ENCODE data around the gene SNRPN. TPM values are rescaled to one million over a fixed set of nuclear protein-coding genes. Genes with fewer than 3 reads are reported as not detected.
"Not testable (repeated sequence)": the region's sequence is repeated elsewhere in the genome, so short reads cannot be mapped to it uniquely, and the experiment has no call there.

The SNRPN gene
- total and polyA plus RNA-seq, 4 donors, result 65.1 to 192 (median 83.0) TPM

- H3K27me3 ChIP-seq (ENCODE audit: control insufficient read depth in 3 of 3, insufficient read depth in 3 of 3, low read length in 2 of 3), result no peaks in the 10 kb centered on the region
- ATAC-seq (ENCODE audit: insufficient read depth, low FRiP score) (no peak), DNase-seq (no peak)
- no peaks in the 10 kb centered on the region for H3K9me3 ChIP-seq (ENCODE audit: control insufficient read depth in 4 of 4, insufficient read depth in 3 of 4, low read length in 3 of 4)
- 86 to 89% methylated on average over 7 of the region's 7 CpGs for WGBS, 2 donors
- H3K4me1 ChIP-seq (ENCODE audit: control insufficient read depth in 5 of 5, insufficient read depth in 5 of 5, low read length in 5 of 5), result peaks cover 0 to 2% (median 0%) of the 10 kb centered on the region in 5 donors
- H3K4me3 ChIP-seq, result no peak overlapping the region
- peak overlapping the region in 1 of 2 donors; percentile 49 for H3K27ac ChIP-seq (ENCODE audit: low read depth in 1 of 2, low read length in 1 of 2)
- no peak overlapping the region for H3K9ac ChIP-seq (ENCODE audit: insufficient read depth in 1 of 2, low read length in 2 of 2)
- no peaks in the 10 kb centered on the region for H3K36me3 ChIP-seq (ENCODE audit: control insufficient read depth in 4 of 4, insufficient read depth in 4 of 4, low read length in 4 of 4)
- TF ChIP-seq CTCF (IDR thresholded peaks at IDR 0.05; ENCODE audit: control extremely low read depth, extremely low read depth), result no peak
Measured at GRCh38 chr15:24933716-24934115, 21.1 kb upstream of the SNRPN start.

- H3K9ac ChIP-seq (ENCODE audit: insufficient read depth in 1 of 2, low read length in 2 of 2); H3K36me3 ChIP-seq (ENCODE audit: control insufficient read depth in 4 of 4, insufficient read depth in 4 of 4, low read length in 4 of 4); H3K4me1 ChIP-seq (ENCODE audit: control insufficient read depth in 5 of 5, insufficient read depth in 5 of 5, low read length in 5 of 5); DNase-seq; H3K4me3 ChIP-seq; H3K27ac ChIP-seq (ENCODE audit: low read depth in 1 of 2, low read length in 1 of 2); ATAC-seq (ENCODE audit: insufficient read depth, low FRiP score); H3K27me3 ChIP-seq (ENCODE audit: control insufficient read depth in 3 of 3, insufficient read depth in 3 of 3, low read length in 2 of 3); H3K9me3 ChIP-seq (ENCODE audit: control insufficient read depth in 4 of 4, insufficient read depth in 3 of 4, low read length in 3 of 4): not testable (repeated sequence)
- 79 to 80% methylated on average over 3 of the region's 3 CpGs for WGBS, 2 donors
Measured at GRCh38 chr15:24938224-24938623, 16.6 kb upstream of the SNRPN start.

- Histone ChIP-seq H3K36me3 (ENCODE audit: control insufficient read depth in 4 of 4, insufficient read depth in 4 of 4, low read length in 4 of 4) (no peaks in the 10 kb centered on the region), H3K27ac (ENCODE audit: low read depth in 1 of 2, low read length in 1 of 2) (no peak overlapping the region), H3K27me3 (ENCODE audit: control insufficient read depth in 3 of 3, insufficient read depth in 3 of 3, low read length in 2 of 3) (no peaks in the 10 kb centered on the region), H3K9ac (ENCODE audit: insufficient read depth in 1 of 2, low read length in 2 of 2) (no peak overlapping the region), H3K9me3 (ENCODE audit: control insufficient read depth in 4 of 4, insufficient read depth in 3 of 4, low read length in 3 of 4) (peaks cover 0 to 7% (median 1%) of the 10 kb centered on the region in 4 donors), H3K4me1 (ENCODE audit: control insufficient read depth in 5 of 5, insufficient read depth in 5 of 5, low read length in 5 of 5) (peaks cover 0 to 4% (median under 1%) of the 10 kb centered on the region in 5 donors), H3K4me3 (no peak overlapping the region)
- DNase-seq (peak in 1 of 3 donors; percentile 20), ATAC-seq (ENCODE audit: insufficient read depth, low FRiP score) (no peak)
- TF ChIP-seq CTCF (IDR thresholded peaks at IDR 0.05; ENCODE audit: control extremely low read depth, extremely low read depth), result no peak
- WGBS, 2 donors, result 48 to 63% methylated on average over 2 of the region's 2 CpGs
Measured at GRCh38 chr15:24940236-24940635, 14.6 kb upstream of the SNRPN start.

GRCh38 chr15:24943361-24943760 lies 11.4 kb upstream of the SNRPN start:
- TF ChIP-seq CTCF (IDR thresholded peaks at IDR 0.05; ENCODE audit: control extremely low read depth, extremely low read depth), result no peak
- DNase-seq, result no peak
- H3K9me3 ChIP-seq (ENCODE audit: control insufficient read depth in 4 of 4, insufficient read depth in 3 of 4, low read length in 3 of 4), result peaks cover 0 to 11% (median 2%) of the 10 kb centered on the region in 4 donors
- H3K9ac ChIP-seq (ENCODE audit: insufficient read depth in 1 of 2, low read length in 2 of 2), result no peak overlapping the region
- no peak overlapping the region for H3K27ac ChIP-seq (ENCODE audit: low read depth in 1 of 2, low read length in 1 of 2)
- WGBS, 2 donors, result 71 to 72% methylated on average over 1 of the region's 1 CpG
- H3K4me3 ChIP-seq, result no peak overlapping the region
- no peaks in the 10 kb centered on the region for H3K36me3 ChIP-seq (ENCODE audit: control insufficient read depth in 4 of 4, insufficient read depth in 4 of 4, low read length in 4 of 4)
- no peaks in the 10 kb centered on the region for H3K27me3 ChIP-seq (ENCODE audit: control insufficient read depth in 3 of 3, insufficient read depth in 3 of 3, low read length in 2 of 3)
- H3K4me1 ChIP-seq (ENCODE audit: control insufficient read depth in 5 of 5, insufficient read depth in 5 of 5, low read length in 5 of 5), result peaks cover 0 to 11% (median 2%) of the 10 kb centered on the region in 5 donors
- no peak for ATAC-seq (ENCODE audit: insufficient read depth, low FRiP score)
